ENCODE data around the gene FEM1A.

DNA sequence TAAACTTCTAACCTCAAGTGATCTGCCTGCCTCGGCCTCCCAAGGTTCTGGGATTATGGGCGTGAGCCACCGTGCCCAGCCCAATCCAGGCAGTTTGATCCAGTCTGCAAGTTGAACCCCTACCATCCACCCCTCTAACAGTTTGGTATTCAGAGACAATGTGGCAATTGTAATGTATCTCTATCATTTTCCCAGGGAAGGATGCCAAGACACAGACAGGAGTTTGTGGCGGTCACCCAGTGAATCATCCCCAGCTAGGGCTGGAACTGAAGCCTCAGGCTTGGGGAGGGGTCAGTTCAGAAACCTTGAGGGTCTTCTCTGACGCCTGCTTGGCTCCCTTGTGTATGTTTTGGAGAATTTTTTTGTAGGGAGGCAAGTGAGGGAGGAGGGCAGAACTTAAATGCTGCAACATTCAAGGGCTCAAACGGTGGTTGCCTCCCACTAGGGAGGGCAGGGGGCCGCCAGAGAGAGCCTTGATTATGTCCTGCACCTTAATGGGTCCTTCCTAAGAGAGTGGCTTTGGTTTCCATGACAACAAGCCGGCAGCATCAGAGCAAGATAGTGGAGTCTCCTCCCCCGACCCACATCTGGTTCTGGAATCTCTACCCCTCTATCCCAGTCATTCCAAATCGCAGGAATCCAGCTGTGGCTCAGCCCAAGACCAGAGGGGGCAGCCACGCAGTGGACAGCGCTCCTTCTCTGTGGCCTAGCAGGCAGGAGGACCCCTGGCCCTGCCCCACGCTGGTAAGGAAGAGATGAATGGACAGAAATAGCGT lies 14.9 kb upstream of the FEM1A start:
- TF ChIP-seq, protein P1, sequence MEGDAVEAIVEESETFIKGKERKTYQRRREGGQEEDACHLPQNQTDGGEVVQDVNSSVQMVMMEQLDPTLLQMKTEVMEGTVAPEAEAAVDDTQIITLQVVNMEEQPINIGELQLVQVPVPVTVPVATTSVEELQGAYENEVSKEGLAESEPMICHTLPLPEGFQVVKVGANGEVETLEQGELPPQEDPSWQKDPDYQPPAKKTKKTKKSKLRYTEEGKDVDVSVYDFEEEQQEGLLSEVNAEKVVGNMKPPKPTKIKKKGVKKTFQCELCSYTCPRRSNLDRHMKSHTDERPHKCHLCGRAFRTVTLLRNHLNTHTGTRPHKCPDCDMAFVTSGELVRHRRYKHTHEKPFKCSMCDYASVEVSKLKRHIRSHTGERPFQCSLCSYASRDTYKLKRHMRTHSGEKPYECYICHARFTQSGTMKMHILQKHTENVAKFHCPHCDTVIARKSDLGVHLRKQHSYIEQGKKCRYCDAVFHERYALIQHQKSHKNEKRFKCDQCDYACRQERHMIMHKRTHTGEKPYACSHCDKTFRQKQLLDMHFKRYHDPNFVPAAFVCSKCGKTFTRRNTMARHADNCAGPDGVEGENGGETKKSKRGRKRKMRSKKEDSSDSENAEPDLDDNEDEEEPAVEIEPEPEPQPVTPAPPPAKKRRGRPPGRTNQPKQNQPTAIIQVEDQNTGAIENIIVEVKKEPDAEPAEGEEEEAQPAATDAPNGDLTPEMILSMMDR (IDR thresholded peaks at IDR 0.05), result no peak
- TF ChIP-seq POLR2A (IDR thresholded peaks at IDR 0.05), result no peak
